Thyroid gland (tissue), 4 donors: ENCODE results near the gene INKA1. TPM values are rescaled to one million over a fixed set of nuclear protein-coding genes. Genes with fewer than 3 reads are reported as not detected.

Source experiments
- DNase-seq, 2 donors: peaks; one replicate each; pipeline ENCODE4 v3.0.0-alpha.2; 2019
- H3K27ac ChIP-seq, 3 donors: fragments of 200-600 bp; sonication (generic); 1 replicate in 2 of 3; 2 replicates in 1 of 3; pipeline ENCODE4 v1.5.1; 2016 to 2019; ENCODE audit warnings: mild to moderate bottlenecking in 1 of 3, moderate library complexity in 1 of 3
- H3K27me3 ChIP-seq: fragments of 200-600 bp; sonication (generic); one replicate; pipeline ENCODE4 v1.5.1; 2019
- H3K36me3 ChIP-seq, 2 donors: fragments of 200-600 bp; sonication (generic); one replicate each; pipeline ENCODE4 v1.5.1; 2016 to 2019
- H3K4me1 ChIP-seq, 2 donors: fragments of 200-600 bp; sonication (generic); one replicate each; pipeline ENCODE4 v1.5.1; 2017 to 2019
- H3K4me3 ChIP-seq, 3 donors: fragments of 200-600 bp; sonication (generic); replicated peaks in 1 of 3; 1 replicate in 2 of 3; 2 replicates in 1 of 3; pipeline ENCODE4 v1.5.1; 2016; ENCODE audit warnings: mild to moderate bottlenecking in 1 of 3
- H3K9me3 ChIP-seq: fragments of 200-600 bp; sonication (generic); one replicate; pipeline ENCODE4 v1.5.1; 2017
- POLR2A ChIP-seq, 2 donors: fragments of 450-650 bp; IDR thresholded peaks; one replicate each; pipeline ENCODE4 v1.6.1; 2017; ENCODE audit warnings: antibody characterized with exemption in 2 of 2, mild to moderate bottlenecking in 2 of 2, moderate library complexity in 1 of 2
- WGBS, 2 donors: methylation state at CpG; one replicate each; pipeline ENCODE4 v1.1.5; 2017; 5-methylcytosine and 5-hydroxymethylcytosine counted together
- intact Hi-C: fragments of 100-400 bp; cut with DNase I; formaldehyde crosslinking; loops from one replicate; pipeline ENCODE4 v1.15.1; 2023
- microRNA-seq: library from miRNA; unstranded; fragments of <30 nt; microRNA quantifications from one replicate; pipeline ENCODE4, GENCODE V29; 2016
- small RNA-seq: library from RNA; depleted of rRNA; stranded (forward); fragments of <200 nt; gene quantifications from one replicate; pipeline ENCODE3, GENCODE V24; 2016
- total RNA-seq, 4 donors: library from RNA; depleted of rRNA; stranded (reverse); fragments of >200 nt; gene quantifications; one replicate each; pipeline ENCODE4 v1.2.3, GENCODE V29; 2016
- TF ChIP-seq, protein P1 (sequence below), 6 experiments: fragments of 200-600 bp in 3 of 6; fragments of 450-650 bp in 3 of 6; sonication (generic) in 3 of 6; IDR thresholded peaks; one replicate each; pipeline ENCODE4 v1.5.1; 2016 to 2019; ENCODE audit warnings: antibody characterized with exemption in 6 of 6, mild to moderate bottlenecking in 2 of 6, inconsistent platforms in 1 of 6, moderate library complexity in 1 of 6

INKA1 gene
- total RNA-seq, 4 donors from 2014 or later = 3.1 to 7.3 (median 5.6) TPM

DNA sequence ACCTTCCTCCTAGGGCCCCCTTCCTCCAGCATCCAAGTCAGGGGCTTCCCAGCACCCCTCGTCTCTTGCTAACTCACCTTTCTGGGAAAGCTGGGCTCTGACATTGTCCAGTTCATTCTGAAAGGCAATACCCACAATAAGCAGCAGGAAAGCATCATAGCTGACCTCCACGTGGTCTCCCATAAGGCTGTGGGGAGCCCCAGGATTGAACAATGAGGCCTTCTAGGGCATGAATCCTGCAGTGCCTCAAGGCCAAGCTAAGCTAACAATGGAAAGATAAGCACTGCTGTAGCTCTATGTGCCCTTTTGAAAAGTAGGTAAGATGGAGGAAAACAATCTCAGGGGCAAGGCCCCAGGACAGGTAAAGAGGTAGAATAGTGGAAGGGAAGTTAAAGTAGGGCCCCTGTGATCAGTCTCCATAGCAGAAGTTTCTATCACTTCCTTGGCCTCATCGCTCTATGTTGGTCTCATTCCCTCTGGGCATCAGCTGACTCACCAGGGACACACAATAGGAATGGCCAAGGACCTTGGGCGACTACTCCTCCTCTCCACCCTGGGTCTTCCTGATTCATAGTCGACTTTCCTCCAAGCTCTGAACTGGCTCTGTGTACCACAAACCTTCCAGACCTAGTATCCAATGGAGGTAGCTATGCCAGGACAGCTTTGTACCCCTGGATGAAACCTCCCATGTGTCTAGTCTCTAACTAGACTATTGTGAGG, 41.6 kb downstream of the INKA1 start:
- TF ChIP-seq, protein P1, sequence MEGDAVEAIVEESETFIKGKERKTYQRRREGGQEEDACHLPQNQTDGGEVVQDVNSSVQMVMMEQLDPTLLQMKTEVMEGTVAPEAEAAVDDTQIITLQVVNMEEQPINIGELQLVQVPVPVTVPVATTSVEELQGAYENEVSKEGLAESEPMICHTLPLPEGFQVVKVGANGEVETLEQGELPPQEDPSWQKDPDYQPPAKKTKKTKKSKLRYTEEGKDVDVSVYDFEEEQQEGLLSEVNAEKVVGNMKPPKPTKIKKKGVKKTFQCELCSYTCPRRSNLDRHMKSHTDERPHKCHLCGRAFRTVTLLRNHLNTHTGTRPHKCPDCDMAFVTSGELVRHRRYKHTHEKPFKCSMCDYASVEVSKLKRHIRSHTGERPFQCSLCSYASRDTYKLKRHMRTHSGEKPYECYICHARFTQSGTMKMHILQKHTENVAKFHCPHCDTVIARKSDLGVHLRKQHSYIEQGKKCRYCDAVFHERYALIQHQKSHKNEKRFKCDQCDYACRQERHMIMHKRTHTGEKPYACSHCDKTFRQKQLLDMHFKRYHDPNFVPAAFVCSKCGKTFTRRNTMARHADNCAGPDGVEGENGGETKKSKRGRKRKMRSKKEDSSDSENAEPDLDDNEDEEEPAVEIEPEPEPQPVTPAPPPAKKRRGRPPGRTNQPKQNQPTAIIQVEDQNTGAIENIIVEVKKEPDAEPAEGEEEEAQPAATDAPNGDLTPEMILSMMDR (IDR thresholded peaks at IDR 0.05) = no peak
- TF ChIP-seq POLR2A (IDR thresholded peaks at IDR 0.05) = no peak
- no peaks in the 10 kb centered on the region for H3K27me3 ChIP-seq
- H3K4me1 ChIP-seq = peaks cover 6 to 10% of the 10 kb centered on the region in 2 donors
- DNase-seq = no peak
- H3K9me3 ChIP-seq = no peaks in the 10 kb centered on the region
- no peak overlapping the region for H3K27ac ChIP-seq
- H3K36me3 ChIP-seq = no peaks in the 10 kb centered on the region
- intact Hi-C loops = loop anchor here (5.0 kb wide), 1 partner anchor 137 kb away; no protein-coding TSS in a partner anchor
- no peak overlapping the region for H3K4me3 ChIP-seq
- WGBS, 2 donors = 82 to 90% methylated on average over 5 of the region's 5 CpGs

DNA sequence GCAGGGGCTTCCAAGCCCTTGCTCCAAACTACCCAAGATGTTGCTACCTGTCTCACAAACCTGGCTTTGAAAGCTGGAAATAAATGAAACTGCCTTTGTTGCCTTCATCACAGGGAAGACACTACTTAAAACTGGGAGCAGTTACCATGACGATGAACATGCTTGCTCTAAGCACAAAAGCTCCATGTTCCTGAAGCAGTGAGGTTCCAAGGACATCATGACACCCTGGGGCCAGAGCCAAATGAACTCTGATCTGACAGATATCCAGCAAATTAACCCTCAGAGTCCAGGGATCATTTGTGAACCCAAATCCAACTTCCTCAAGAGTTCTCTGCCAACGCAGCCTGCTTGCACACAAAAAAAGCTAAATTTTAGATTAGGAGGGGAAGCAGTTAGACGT, 42.6 kb downstream of the INKA1 start:
- no peaks in the 10 kb centered on the region for H3K27me3 ChIP-seq
- H3K9me3 ChIP-seq = no peaks in the 10 kb centered on the region
- DNase-seq = no peak
- no peak overlapping the region for H3K27ac ChIP-seq
- TF ChIP-seq, protein P1 (IDR thresholded peaks at IDR 0.05) = no peak
- TF ChIP-seq POLR2A (IDR thresholded peaks at IDR 0.05) = no peak
- no peak overlapping the region for H3K4me3 ChIP-seq
- H3K4me1 ChIP-seq = peaks cover 6 to 9% of the 10 kb centered on the region in 2 donors
- WGBS, 2 donors = 94% methylated on average over 2 to 3 of the region's 3 CpGs
- intact Hi-C loops = no loop called here
- H3K36me3 ChIP-seq = no peaks in the 10 kb centered on the region

Small RNAs within 50 kb of the gene (microRNA-seq; reads per million reads assigned to microRNA genes)
- gene MIR5193 = not detected

Small RNAs within 50 kb of the gene (small RNA-seq; reads per million reads assigned to genes)
- not detected for gene COX6CP14

Other genes starting within 250 kb of the INKA1 start
- 1 to 10 TPM in 2 of 4 donors, under 1 TPM in 2; 0.56 to 1.8 (median 0.99) TPM for gene BSN, start 248.8 kb upstream of the INKA1 start, total RNA-seq
- 100 to 1,000 TPM in 3 of 4 donors, 10 to 100 TPM in 1; 92.2 to 219 (median 185) TPM for gene APEH, start 128.9 kb upstream of the INKA1 start, total RNA-seq
- gene MST1, start 113.8 kb upstream of the INKA1 start, total RNA-seq = 10 to 100 TPM; 21.5 to 43.5 (median 40.7) TPM
- gene RNF123, start 113.7 kb upstream of the INKA1 start, total RNA-seq = 10 to 100 TPM; 25.9 to 36.8 (median 33.5) TPM
- gene AMIGO3, start 83.6 kb upstream of the INKA1 start, total RNA-seq = 1 to 10 TPM in 2 of 4 donors, under 1 TPM in 2; 0.40 to 2.8 (median 1.0) TPM
- 10 to 100 TPM; 28.5 to 85.6 (median 57.7) TPM for gene GMPPB, start 79.3 kb upstream of the INKA1 start, total RNA-seq
- 10 to 100 TPM; 42.4 to 74.0 (median 43.8) TPM for gene IP6K1, start 16.7 kb upstream of the INKA1 start, total RNA-seq
- not detected for gene CDHR4, start 3.4 kb upstream of the INKA1 start, total RNA-seq
- gene UBA7, start 10.7 kb downstream of the INKA1 start, total RNA-seq = 10 to 100 TPM; 50.1 to 87.5 (median 69.3) TPM
- 1 to 10 TPM in 3 of 4 donors, under 1 TPM in 1; 0.73 to 7.0 (median 3.3) TPM for gene TRAIP, start 53.3 kb downstream of the INKA1 start, total RNA-seq
- not detected for gene CAMKV, start 66.6 kb downstream of the INKA1 start, total RNA-seq
- 1 to 10 TPM; 1.7 to 6.1 (median 3.1) TPM for gene MST1R, start 100.6 kb downstream of the INKA1 start, total RNA-seq
- 10 to 100 TPM; 12.1 to 19.9 (median 18.7) TPM for gene MON1A, start 126.5 kb downstream of the INKA1 start, total RNA-seq
- 100 to 1,000 TPM; 113 to 148 (median 129) TPM for gene RBM6, start 136.9 kb downstream of the INKA1 start, total RNA-seq